HL-60/S4 treated with phorbol 12-myristate 13-acetate at 8.2 ng/mL for 4 days and 3 days (cell line): ENCODE measurements around the gene GARIN3.
"Not testable (repeated sequence)": the region's sequence is repeated elsewhere in the genome, so short reads cannot be mapped to it uniquely, and the experiment has no call there.

Source experiments
- in situ Hi-C: fragments of 300-500 bp; cut with MboI; formaldehyde crosslinking; loops from 2 replicates; pipeline ENCODE4 v1.15.0; 2022; ENCODE audit warnings: low sequenced_read_pairs

The GARIN3 gene

GRCh38 chr5:157166214-157167213 is at the start of gene GARIN3:
Gene GARIN3 (minus strand): TSS chr5:157166264. CDS start chr5:157166168, 96 bp downstream.
- in situ Hi-C loops: no loop called here

- in situ Hi-C loops: no loop called here
These were observed 49.6 kb upstream of the GARIN3 start for GRCh38 chr5:157215514-157216167.

GRCh38 chr5:157214861-157215513 is 48.9 kb upstream of the GARIN3 start:
- in situ Hi-C loops: no loop called here

GRCh38 chr5:157214415-157214814 is 48.4 kb upstream of the GARIN3 start:
- in situ Hi-C loops: no loop called here

GRCh38 chr5:157213527-157214243 is 47.6 kb upstream of the GARIN3 start:
- in situ Hi-C loops: no loop called here

DNA sequence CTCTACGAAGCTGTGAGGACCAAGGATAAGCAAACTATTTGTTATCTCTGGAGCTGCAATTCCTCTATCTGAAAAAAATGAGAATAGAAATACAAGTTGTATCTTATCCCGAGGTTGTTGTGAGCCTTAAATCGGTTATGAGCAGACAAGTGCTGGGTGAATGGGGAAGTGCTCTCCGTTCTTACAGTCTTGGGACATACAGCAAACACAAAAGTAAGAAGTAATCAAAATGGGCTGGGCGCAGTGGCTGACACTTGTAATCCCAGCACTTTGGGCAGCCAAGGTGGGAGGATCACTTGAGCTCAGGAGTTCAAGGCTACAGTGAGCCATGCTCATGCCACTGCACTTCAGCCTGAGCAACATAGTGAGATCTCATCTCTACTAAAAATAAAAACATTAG is 46.2 kb upstream of the GARIN3 start:
- in situ Hi-C loops: no loop called here

DNA sequence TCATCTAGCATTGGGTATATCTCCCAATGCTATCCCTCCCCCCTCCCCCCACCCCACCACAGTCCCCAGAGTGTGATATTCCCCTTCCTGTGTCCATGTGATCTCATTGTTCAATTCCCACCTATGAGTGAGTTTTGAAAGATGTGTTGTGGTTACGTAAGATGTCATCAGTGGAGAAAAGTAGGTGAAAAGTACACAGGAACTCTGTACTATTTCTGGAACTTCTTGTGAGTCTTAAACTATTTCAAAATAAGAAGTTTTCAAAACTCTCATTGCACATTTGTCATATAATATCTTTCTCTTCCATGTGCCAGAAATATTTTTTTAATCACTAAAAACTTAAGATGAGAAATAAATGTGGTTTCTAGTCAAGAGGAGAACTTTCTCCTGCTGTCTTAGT is 44.6 kb upstream of the GARIN3 start:
- in situ Hi-C loops: not testable (repeated sequence)

GRCh38 chr5:157205708-157206107 is 39.6 kb upstream of the GARIN3 start:
- in situ Hi-C loops: no loop called here

DNA sequence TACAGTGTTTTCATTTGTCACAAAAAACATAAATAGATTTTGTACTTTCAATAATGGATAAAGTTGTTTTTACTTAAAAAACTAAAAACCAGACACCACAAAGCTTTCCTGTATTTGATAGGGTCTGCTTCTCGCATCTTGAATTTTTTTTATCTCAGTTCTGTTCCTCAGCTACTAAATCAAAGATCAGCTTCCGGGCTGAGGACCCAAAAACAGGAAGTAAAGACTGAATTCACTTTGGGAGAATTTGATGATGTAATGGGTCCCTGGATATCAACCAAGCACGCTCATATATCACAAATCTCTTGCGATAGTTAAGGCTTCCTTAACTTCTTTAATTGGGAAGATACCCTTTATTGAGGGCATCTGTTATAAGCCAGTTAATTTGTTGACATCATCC is 38.7 kb upstream of the GARIN3 start:
- in situ Hi-C loops: no loop called here

DNA sequence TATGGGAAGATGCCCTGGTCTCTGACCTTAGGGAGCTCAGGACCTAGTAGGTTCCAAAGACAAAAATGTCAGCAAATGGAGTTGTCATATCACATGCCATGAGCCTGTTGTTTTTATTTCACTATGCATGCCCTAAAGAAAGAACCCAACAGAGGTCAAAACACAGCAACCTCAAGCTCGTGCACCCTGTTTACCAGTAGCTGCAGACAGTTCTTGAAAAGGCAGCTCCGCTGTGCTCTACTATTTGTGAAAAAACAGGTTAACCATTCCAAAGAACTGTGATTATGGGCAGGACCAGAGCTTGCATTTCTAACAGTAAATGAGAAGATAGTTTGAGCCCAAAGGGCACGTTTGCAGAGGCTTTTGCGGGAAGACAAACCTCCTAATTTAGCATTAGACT is 37.4 kb upstream of the GARIN3 start:
- in situ Hi-C loops: no loop called here

- in situ Hi-C loops: no loop called here
These were observed 35.8 kb upstream of the GARIN3 start for GRCh38 chr5:157201857-157202256.

- in situ Hi-C loops: no loop called here
These were observed 32.4 kb upstream of the GARIN3 start for GRCh38 chr5:157198277-157198986.

- in situ Hi-C loops: no loop called here
These were observed 31.0 kb upstream of the GARIN3 start for GRCh38 chr5:157197086-157197485.

GRCh38 chr5:157196045-157196444 is 30.0 kb upstream of the GARIN3 start:
- in situ Hi-C loops: no loop called here

DNA sequence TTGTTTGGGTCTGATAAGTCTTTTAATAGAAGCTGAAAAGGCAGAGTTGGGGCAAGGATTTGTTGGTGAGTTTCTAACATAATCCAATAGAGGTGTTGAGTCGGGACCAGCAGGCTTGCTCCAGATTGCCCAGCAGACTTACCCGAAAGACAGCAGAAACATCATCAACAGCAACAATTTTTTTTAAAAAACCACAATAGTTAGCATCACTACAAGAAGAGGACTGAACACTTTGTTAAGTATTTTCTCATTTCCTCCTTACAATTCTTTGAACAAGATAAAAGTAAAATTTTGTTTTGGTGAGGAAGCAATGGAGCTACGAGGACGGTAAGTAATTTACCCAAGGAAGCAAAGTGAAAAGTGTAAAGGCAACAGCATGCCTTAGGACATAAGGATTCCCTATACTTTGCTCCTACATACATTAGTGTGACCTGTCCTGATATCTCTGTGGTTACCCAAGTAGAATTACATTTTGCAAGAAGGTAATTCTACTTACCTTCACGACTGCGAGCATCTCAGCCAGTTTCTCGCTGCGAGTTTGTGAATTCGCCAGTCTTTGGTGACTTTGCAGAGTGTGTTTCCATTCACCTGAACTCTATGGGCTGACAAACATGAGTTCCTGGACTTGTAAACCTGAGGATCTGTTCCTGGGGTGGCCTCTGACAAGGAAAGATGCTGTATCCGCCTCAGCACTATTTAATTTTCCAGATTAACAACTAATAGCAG is 27.8 kb upstream of the GARIN3 start:
- in situ Hi-C loops: no loop called here

- in situ Hi-C loops: no loop called here
These were observed 23.2 kb upstream of the GARIN3 start for GRCh38 chr5:157189223-157189622.

DNA sequence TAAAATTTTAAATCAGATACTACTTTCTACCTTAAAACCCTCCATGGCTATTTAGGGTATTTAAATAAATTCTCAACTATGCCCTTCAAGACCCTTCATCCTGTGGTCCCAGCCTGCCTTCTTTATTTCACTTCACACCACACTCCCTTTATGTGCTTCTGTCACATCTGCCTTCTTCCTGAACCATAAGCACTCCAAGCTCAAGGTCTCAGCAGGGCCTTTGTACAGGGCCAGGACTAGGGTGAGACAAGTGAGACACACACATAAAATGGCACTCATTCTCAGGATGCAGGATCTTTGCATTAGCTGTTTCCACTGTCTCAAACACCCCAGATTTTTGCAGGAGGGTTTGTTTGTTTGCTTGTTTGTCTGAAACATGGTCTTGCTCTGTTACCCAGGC is 22.2 kb upstream of the GARIN3 start:
- in situ Hi-C loops: no loop called here

DNA sequence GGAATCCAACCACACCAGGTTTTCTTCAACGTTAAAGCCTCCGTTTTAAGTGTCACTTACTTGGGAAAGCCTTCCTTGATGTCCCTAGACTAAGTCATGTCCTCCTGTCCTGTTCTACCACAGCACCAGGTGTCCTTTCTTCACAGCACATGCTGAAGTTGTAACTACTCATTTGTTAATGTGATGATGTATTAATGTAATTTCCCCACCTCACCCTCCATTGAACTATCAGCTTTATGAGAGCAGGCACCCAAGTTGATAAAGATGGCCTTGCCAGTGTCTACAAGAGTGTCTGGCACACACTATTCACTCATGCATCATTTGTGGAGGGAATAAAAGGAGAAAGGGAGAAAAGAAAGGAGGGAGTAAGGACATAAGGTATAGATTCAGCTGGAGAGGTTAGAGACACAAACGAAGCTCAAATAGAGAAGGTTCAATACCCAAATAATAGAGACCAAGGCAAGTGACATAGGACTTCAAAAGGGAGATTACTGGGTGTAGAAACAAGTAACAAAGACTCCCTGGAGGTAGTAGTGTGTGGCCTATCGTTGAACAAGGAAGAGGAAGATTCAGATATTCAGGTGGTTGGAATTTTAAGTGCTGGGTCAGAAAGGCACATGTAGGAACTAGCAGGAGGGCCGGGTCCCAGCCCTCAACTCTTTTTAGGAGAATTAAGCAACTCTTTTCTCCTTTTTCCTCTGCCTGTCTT is 21.1 kb upstream of the GARIN3 start:
- in situ Hi-C loops: no loop called here
